Measurements from ENCODE around the gene GAS7.

DNA sequence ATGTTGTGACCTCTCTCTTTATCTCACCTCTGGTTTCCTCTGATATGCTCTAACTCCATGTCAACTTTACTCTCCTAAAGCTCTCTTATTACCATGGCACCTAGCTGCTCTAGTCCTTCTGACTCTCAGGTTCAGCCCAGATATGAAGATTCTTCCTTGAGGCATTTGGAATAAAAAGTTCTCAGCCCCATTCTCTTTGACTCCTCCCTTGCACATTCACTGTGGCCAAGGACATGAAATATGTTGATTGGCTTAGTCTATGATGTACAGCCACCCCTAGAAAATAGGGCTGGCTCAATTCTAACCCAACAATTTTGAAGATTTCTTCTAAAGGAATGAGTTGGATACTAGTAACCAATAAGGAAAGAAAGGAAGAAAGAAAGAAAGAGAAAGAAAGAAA is 20.8 kb upstream of the GAS7 start:
- TF ChIP-seq, protein P1, sequence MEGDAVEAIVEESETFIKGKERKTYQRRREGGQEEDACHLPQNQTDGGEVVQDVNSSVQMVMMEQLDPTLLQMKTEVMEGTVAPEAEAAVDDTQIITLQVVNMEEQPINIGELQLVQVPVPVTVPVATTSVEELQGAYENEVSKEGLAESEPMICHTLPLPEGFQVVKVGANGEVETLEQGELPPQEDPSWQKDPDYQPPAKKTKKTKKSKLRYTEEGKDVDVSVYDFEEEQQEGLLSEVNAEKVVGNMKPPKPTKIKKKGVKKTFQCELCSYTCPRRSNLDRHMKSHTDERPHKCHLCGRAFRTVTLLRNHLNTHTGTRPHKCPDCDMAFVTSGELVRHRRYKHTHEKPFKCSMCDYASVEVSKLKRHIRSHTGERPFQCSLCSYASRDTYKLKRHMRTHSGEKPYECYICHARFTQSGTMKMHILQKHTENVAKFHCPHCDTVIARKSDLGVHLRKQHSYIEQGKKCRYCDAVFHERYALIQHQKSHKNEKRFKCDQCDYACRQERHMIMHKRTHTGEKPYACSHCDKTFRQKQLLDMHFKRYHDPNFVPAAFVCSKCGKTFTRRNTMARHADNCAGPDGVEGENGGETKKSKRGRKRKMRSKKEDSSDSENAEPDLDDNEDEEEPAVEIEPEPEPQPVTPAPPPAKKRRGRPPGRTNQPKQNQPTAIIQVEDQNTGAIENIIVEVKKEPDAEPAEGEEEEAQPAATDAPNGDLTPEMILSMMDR (IDR thresholded peaks at IDR 0.05) = no peak
- TF ChIP-seq POLR2A (IDR thresholded peaks at IDR 0.05) = no peak
